ENCODE data around the gene KIR2DL3.
A peak's percentile ranks its signal among the peaks of the same experiment; 100 is the strongest.
"Not testable (repeated sequence)": the region's sequence is repeated elsewhere in the genome, so short reads cannot be mapped to it uniquely, and the experiment has no call there.

KIR2DL3 gene

DNA sequence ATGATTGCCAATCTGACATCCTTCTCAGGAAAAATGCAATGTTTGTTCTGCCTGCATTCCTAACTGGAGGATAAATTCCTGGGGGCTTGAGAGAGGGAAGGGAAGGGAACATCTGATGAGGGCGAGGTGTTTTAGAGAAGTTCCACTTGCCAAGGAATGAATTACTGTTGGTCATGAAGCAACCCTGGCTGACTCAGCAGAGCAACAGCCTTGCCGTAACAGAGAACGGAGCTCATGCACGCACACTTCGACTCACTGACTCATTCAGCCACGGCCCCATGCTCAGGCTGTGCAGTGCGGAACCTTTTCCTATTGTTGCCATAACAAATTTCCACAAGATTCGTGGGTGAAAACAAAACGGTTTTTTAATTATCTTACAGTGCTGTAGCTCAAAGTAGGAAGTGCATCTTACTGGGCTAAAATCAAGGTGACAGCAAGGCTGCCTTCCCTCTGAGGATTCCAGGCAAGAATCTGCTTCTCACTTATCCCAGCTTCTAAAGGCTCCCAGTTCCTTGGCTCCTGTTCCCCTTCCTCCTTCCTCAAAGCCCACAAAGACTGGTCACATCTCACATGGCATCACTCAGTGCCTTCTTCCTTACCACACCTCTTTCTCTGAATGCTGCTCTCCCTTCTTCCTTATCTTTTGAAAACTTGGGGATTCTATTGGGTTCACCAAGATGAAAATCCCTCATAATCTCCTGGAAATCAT is 9.5 kb downstream of the KIR2DL3 start:
- peak; percentile 78 for DNase-seq

DNA sequence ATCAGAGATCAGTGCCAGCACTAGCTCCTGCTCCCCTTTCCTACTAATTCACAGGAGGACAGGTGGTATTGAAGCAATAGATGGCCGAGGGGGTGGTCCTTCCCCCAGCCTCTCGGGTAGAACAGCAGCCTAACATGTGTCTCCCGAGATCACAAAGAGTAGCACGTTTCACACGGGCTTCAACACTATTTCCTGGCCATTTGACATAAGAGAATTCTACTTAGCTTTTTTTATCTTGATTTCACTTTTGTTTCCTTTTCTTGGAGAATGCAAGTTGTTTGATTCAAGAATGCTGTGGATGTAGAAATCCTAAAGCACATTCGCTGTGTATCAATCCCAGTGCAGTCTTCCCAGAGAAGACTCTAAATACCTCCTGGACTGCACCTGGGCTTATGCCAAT is 12.0 kb downstream of the KIR2DL3 start:
- not testable (repeated sequence) for DNase-seq

DNA sequence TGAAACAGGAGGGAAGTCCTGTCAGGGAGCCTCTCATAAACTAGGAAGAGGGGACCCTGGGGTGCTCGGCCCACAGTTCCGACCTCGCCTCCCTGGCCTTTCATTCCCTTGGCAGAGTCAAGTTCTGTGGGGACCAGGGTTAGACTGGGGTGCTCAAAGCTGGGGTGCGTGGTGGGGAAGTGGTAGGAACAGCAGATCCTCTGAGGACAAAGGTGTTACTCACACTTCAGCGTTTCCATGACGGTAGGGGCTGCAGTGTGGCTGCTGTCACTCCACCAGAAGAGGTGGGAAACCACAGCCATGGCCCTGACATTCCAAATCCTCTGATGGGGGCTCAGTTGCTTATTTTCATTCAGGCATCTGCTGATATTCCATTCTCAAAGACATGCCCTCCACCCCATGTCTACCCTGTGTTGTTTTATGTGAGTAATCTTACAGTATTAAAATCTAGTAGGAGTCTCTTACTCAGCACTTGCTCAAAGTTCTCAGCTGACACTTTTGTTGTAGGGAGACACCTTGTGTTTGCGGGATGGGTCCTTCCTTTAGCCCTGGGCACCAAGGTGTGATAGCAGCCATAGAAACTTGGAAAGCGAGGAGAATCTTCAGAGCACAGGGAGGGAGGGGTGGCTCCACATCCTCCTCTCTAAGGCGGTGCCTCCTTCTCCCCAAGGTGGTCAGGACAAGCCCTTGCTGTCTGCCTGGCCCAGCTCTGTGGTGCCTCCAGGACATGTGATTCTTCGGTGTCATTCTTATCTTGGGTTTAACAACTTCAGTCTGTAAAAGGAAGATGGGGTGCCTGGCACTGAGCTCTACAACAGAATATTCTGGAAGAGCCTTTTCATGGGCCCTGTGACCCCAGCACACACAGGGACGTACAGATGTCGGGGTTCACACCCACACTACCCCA is 18.1 kb downstream of the KIR2DL3 start:
- not testable (repeated sequence) for DNase-seq

DNA sequence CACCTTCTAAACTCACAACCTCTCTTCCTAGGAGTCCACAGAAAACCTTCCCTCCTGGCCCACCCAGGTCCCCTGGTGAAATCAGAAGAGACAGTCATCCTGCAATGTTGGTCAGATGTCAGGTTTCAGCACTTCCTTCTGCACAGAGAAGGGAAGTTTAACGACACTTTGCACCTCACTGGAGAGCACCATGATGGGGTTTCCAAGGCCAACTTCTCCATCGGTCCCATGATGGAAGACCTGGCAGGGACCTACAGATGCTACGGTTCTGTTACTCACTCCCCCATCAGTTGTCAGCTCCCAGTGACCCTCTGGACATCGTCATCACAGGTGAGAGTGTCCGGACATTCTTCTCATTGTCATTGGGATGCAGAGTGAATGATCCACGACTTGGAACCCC is 20.3 kb downstream of the KIR2DL3 start:
- not testable (repeated sequence) for DNase-seq

DNA sequence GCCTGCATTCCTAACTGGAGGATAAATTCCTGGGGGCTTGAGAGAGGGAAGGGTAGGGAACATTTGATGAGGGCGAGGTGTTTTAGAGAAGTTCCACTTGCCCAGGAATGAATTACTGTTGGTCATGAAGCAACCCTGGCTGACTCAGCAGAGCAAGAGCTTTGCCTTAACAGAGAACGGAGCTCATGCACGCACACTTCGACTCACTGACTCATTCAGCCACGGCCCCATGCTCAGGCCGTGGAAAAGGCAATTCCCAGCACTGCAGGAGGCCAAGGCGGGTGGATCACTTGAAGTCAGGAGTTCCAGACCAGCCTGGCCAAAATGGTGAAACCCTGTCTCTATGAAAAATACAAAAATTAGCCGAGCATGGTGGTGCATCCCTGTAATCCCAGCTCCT is 25.9 kb downstream of the KIR2DL3 start:
- DNase-seq: peak; percentile 64

DNA sequence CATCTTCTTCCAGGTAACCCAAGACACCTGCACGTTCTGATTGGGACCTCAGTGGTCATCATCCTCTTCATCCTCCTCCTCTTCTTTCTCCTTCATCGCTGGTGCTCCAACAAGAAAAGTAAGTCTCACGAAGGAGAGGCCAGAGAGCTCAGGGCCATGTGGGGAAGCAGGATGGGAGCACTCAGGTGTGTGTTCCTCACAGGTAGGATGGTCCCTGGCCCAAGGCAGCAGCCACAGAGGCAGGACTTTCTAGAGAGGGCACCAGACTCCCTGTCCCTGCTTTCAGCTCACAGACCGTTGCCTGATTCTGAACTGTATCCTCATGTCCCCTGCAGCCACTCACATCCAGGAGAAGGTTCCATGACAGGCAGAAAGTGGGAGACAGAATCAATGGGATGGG is 28.2 kb downstream of the KIR2DL3 start:
- DNase-seq: not testable (repeated sequence)

DNA sequence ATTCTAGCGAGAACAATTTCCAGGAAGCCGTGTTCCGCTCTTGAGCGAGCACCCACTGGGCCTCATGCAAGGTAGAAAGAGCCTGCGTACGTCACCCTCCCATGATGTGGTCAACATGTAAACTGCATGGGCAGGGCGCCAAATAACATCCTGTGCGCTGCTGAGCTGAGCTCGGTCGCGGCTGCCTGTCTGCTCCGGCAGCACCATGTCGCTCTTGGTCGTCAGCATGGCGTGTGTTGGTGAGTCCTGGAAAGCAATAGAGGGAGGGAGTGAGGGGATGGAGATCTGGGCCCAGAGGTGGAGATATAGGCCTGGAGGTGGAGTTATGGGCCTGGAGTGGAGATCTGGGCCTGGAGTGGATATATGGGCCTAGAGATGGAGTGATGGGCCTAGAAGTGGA is 31.3 kb downstream of the KIR2DL3 start, which contains the start of gene KIR2DL1:
Gene KIR2DL1, plus strand, starts transcription at position 148 of the 400 bp plus-strand sequence. Its CDS starts 58 bp downstream, at position 206.
- DNase-seq: not testable (repeated sequence)

DNA sequence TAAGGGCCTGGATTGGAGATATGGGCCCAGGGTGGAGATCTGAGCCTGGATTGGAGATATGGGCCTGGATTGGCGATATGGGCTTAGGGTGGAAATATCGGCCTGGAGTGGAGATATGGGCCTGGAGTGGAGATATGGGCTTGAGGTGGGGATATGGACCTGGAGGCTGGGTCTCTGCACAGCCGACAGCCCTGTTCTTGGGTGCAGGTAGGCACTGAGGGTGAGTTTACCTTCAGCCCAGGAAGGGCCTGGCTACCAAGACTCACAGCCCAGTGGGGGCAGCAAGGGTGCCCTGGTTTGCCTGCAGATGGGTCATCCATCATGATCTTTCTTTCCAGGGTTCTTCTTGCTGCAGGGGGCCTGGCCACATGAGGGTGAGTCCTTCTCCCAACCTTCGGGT is 32.2 kb downstream of the KIR2DL3 start:
- DNase-seq: not testable (repeated sequence)

DNA sequence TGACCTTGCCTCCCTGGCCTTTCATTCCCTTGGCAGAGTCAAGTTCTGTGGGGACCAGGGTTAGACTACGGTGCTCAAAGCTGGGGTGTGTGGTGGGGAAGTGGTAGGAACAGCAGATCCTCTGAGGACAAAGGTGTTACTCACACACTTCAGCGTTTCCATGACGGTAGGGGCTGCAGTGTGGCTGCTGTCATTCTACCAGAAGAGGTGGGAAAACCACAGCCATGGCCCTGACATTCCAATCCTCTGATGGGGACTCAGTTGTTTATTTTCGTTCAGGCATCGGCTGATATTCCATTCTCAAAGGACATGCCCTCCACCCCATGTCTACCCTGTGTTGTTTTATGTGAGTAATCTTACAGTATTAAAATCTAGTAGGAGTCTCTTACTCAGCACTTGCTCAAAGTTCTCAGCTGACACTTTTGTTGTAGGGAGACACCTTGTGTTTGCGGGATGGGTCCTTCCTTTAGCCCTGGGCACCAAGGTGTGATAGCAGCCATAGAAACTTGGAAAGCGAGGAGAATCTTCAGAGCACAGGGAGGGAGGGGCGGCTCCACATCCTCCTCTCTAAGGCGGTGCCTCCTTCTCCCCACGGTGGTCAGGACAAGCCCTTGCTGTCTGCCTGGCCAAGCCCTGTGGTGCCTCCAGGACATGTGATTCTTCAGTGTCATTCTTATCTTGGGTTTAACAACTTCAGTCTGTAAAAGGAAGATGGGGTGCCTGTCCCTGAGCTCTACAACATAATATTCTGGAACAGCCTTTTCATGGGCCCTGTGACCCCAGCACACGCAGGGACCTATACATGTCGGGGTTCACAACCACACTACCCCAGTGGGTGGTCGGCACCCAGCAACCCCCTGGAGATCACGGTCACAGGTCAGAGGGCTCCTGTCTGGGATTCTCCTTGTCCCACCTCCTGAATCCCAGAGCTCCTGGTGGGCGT is 33.0 kb downstream of the KIR2DL3 start:
- not testable (repeated sequence) for DNase-seq

DNA sequence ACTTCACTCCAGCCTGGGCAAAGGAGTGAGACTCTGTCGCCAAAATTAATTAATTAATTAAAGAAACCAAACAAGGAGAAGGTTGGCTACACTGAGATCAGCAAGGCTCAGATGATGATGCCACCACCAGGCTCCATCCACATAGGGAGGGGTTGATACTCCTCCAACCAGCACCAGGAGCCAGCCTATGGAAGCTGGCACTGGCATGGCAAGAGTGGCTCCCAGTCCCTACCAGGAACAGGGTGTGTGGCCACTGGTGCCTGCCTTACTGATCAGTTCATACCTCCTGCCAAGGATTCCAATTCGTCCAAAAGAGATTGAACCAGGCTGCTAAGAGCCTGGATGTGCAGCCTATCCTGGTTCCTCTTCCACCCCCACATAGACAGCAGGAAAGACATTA is 34.4 kb downstream of the KIR2DL3 start:
- DNase-seq: not testable (repeated sequence)

DNA sequence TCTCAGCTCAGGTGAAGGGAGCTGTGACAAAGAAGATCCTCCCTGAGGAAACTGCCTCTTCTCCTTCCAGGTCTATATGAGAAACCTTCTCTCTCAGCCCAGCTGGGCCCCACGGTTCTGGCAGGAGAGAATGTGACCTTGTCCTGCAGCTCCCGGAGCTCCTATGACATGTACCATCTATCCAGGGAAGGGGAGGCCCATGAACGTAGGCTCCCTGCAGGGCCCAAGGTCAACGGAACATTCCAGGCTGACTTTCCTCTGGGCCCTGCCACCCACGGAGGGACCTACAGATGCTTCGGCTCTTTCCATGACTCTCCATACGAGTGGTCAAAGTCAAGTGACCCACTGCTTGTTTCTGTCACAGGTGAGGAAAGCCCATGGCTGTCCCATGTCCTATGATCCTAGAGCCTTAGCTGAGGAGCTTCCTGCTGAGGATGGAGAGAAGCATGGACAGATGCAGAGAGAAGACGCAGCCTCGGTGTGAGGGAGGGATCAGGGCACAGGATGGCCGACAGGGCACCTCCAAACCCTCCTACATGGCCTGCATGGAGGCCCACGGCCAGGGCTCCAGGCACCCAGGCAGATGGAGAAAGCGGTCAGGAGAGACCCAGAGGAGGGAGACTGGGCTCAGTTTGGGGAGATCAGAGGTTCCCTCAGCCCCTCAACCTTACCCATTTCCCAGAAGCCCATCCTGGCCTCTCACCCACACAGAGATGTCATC is 36.9 kb downstream of the KIR2DL3 start:
- DNase-seq: not testable (repeated sequence)

DNA sequence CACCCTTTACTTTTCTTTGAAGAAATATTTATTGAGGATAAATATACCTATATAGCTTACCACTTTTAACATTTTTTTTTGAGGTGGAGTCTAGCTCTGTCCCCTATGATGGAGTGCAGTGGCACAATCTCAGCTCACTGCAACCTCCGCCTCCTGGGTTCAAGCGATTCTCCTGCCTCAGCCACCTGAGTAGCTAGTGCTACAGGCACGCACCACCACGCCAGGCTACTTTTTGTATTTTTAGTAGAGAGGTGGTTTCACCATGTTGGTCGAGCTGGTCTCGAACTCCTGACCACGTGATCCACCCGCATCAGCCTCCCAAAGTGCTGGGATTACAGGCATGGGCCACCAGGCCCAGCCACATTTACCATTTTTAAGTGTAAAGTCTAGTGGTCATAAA is 37.5 kb downstream of the KIR2DL3 start:
- DNase-seq: not testable (repeated sequence)

DNA sequence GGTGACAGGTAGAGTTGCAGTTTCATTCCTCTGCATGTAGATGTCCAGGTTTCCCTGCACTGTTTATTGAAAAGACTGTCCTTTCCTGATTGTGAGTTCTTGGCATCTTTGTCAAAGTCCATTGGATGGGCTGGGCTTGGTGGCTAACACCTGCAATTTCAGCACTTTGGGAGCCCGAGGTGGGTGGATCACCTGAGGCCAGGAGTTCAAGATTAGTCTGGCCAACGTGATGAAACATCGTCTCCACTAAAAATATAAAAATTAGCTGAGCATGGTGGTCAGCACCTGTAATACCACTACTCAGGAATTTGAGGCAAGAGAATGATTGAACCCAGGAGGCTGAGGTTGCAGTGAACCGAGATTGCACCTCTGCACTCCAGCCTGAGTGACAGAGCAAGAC is 39.5 kb downstream of the KIR2DL3 start:
- DNase-seq: not testable (repeated sequence)

DNA sequence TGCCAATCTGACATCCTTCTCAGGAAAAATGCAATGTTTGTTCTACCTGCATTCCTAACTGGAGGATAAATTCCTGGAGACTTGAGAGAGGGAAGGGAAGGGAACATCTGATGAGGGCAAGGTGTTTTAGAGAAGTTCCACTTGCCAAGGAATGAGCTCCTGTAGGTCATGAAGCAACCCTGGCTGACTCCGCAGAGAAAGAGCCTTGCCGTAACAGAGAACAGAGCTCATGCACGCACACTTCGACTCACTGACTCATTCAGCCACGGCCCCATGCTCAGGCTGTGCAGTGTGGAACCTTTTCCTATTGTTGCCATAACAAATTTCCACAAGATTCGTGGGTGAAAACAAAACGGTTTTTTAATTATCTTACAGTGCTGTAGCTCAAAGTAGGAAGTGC is 40.6 kb downstream of the KIR2DL3 start:
- peak; percentile 59 for DNase-seq

DNA sequence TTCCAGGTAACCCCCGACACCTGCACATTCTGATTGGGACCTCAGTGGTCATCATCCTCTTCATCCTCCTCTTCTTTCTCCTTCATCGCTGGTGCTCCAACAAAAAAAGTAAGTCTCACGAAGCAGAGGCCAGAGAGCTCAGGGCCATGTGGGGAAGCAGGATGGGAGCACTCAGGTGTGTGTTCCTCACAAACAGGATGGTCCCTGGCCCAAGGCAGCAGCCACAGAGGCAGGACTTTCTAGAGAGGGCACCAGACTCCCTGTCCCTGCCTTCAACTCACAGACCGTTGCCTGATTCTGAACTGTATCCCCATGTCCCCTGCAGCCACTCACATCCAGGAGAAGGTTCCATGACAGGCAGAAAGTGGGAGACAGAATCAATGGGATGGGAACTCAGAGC is 44.6 kb downstream of the KIR2DL3 start:
- not testable (repeated sequence) for DNase-seq

DNA sequence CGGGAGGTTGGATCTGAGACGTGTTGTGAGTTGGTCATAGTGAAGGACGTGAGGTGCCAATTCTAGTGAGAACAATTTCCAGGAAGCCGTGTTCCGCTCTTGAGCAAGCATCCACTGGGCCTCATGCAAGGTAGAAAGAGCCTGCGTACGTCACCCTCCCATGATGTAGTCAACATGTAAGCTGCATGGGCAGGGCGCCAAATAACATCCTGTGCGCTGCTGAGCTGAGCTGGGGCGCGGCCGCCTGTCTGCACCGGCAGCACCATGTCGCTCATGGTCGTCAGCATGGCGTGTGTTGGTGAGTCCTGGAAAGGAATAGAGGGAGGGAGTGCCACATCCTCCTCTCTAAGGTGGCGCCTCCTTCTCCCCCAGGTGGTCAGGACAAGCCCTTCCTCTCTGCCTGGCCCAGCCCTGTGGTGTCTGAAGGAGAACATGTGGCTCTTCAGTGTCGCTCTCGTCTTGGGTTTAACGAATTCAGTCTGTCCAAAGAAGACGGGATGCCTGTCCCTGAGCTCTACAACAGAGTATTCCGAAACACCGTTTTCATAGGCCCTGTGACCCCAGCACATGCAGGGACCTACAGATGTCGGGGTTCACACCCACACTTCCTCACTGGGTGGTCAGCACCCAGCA is 47.9 kb downstream of the KIR2DL3 start:
- not testable (repeated sequence) for DNase-seq

DNA sequence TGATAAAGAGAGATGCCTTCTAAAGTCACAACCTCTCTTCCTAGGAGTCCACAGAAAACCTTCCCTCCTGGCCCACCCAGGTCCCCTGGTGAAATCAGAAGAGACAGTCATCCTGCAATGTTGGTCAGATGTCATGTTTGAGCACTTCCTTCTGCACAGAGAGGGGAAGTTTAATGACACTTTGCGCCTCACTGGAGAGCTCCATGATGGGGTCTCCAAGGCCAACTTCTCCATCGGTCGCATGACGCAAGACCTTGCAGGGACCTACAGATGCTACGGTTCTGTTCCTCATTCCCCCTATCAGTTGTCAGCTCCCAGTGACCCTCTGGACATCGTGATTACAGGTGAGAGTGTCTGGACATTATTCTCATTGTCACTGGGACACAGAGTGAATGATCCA is 49.8 kb downstream of the KIR2DL3 start:
- DNase-seq: peak; percentile 61

DNA sequence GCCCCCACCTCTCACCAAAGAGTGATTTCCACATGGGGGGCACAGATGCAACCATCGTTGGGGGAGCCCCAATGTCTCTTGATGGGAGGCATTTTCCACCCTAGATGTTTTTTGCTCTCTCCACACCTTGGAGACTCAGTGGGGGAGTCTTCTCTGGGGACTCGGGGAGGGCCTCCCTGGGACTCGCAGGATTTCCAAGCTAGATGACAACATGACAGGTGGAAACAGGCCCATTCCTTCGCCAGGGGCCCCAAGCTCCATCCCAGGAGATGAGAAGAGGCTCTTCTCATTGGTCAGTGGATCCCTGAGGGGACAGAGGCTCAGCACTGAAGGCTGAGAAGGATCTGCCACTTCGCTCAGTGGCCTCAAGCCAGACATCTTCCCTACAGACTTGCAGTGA is 52.4 kb downstream of the KIR2DL3 start:
- no peak for DNase-seq

DNA sequence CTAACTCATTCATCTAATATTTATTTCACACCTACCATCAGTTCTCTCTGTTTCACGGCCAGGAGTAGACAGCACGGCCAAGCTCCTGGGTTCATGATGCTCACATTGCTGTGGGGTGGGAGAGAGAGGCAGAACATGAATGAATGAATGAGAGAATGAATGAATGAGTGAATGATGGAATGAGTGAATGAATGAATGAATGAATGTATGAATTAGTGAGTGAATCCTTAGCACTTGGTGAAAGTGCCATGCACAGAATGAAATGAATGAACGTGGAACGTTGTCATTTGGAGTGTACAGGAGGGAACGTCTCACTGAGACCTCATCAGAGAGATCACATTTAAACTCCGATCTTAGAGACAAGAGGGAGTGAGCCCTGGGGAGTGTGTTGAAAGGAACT is 53.2 kb downstream of the KIR2DL3 start:
- DNase-seq: no peak

DNA sequence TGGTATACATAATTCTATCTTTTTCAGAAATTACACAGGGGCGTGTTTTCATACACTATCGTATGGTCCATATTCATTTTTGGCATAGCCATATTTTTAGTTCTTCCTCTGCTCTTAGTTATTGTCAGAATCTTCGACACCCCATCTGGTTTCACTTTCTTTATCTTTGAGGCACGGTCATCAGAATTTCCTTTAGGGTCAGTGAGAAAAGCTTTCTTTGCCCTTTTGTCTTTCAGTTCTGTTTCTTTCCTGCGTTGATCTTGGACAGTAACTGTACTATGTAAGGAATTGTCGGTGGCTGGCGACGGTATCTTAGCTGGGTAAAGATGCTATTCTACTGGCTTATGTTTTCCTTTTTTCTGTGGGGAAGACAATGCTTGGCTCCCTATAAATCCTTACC is 54.5 kb downstream of the KIR2DL3 start:
- DNase-seq: no peak

DNA sequence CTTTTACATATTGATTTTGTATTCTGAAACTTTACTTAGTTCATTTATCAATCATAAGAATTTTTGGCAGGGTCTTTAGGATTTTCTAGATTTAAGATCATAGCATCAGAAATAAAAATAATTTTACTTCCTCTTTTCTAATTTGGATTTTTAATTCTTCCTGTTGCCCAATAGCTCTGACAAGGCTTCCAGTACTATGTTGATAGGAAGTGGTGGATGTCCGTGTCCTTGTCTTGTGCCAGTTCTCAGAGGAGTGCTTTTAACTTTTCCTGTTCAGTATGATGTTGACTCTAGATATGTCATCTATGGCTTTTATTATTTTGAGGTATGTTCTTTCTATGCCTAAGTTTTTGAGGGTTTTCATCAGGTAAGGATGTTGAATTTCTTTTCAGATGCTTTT is 57.4 kb downstream of the KIR2DL3 start:
- no peak for DNase-seq
